SK-N-SH treated with all-trans-retinoic acid at 6 μM for 48 hours (cell line): ENCODE measurements around the gene ACSS3.

Experiments
- ATAC-seq: fragments of 200-7000 bp; cut with Tn5 transposase; 3 replicates; pipeline ENCODE4 v1.9.1; 2020; ENCODE audit warnings: mild to moderate bottlenecking, moderate library complexity
- ARNTL ChIP-seq: fragments of 450-650 bp; formaldehyde crosslinking; IDR thresholded peaks from 2 replicates; pipeline ENCODE4 v1.5.0; 2020; ENCODE audit warnings: low read depth, mild to moderate bottlenecking, moderate library complexity, borderline replicate concordance
- BACH2 ChIP-seq: fragments of 250-450 bp; sonication (Bioruptor Pico); IDR thresholded peaks from 2 replicates; pipeline ENCODE4 v1.9.0; 2021; ENCODE audit warnings: mild to moderate bottlenecking, borderline replicate concordance
- CSDC2 ChIP-seq: fragments of 250-450 bp; sonication (Bioruptor Pico); IDR thresholded peaks from 2 replicates; pipeline ENCODE4 v1.5.0; 2020; ENCODE audit warnings: mild to moderate bottlenecking, moderate library complexity
- ESRRG ChIP-seq: fragments of 250-450 bp; sonication (Bioruptor Pico); IDR thresholded peaks from 2 replicates; pipeline ENCODE4 v1.6.1; 2021; ENCODE audit warnings: mild to moderate bottlenecking
- ISL1 ChIP-seq: fragments of 250-450 bp; sonication (Bioruptor Pico); IDR thresholded peaks from 2 replicates; pipeline ENCODE4 v2.1.2; 2022; ENCODE audit warnings: mild to moderate bottlenecking, moderate library complexity
- OSR1 ChIP-seq: fragments of 250-450 bp; sonication (Bioruptor Pico); IDR thresholded peaks from 2 replicates; pipeline ENCODE4 v1.8.0; 2022; ENCODE audit warnings: moderate library complexity, mild to moderate bottlenecking, inconsistent platforms
- PPARA ChIP-seq: fragments of 250-450 bp; sonication (Bioruptor Pico); IDR thresholded peaks from 2 replicates; pipeline ENCODE4 v1.5.0; 2020; ENCODE audit warnings: mild to moderate bottlenecking, borderline replicate concordance
- RARB ChIP-seq: fragments of 250-450 bp; sonication (Bioruptor Pico); IDR thresholded peaks from 2 replicates; pipeline ENCODE4 v1.8.0; 2021; ENCODE audit warnings: mild to moderate bottlenecking, moderate library complexity
- SNAI2 ChIP-seq: fragments of 250-450 bp; sonication (Bioruptor Pico); IDR thresholded peaks from 2 replicates; pipeline ENCODE4 v1.5.0; 2020; ENCODE audit warnings: mild to moderate bottlenecking, moderate library complexity
- TCF4 ChIP-seq: fragments of 250-450 bp; sonication (Bioruptor Pico); IDR thresholded peaks from 2 replicates; pipeline ENCODE4 v1.8.0; 2021; ENCODE audit warnings: mild to moderate bottlenecking, moderate library complexity, borderline replicate concordance
- TOX ChIP-seq: fragments of 250-450 bp; sonication (Bioruptor Pico); IDR thresholded peaks from 2 replicates; pipeline ENCODE4 v1.8.0; 2021; ENCODE audit warnings: mild to moderate bottlenecking, moderate library complexity, borderline replicate concordance
- ZC3H10 ChIP-seq: fragments of 250-450 bp; sonication (Bioruptor Pico); IDR thresholded peaks from 2 replicates; pipeline ENCODE4 v1.5.1; 2021; ENCODE audit warnings: mild to moderate bottlenecking, moderate library complexity
- ZFP3 ChIP-seq: fragments of 250-450 bp; sonication (Bioruptor Pico); IDR thresholded peaks from 2 replicates; pipeline ENCODE4 v1.5.0; 2020; ENCODE audit warnings: mild to moderate bottlenecking, moderate library complexity
- ZNF565 ChIP-seq: fragments of 450-650 bp; formaldehyde crosslinking; conservative IDR thresholded peaks from 2 replicates; pipeline ENCODE4 v1.5.0; 2020; ENCODE audit warnings: low read depth, mild to moderate bottlenecking, moderate library complexity
- ZNF8 ChIP-seq: fragments of 450-650 bp; formaldehyde crosslinking; IDR thresholded peaks from 2 replicates; pipeline ENCODE4 v1.5.0; 2020; ENCODE audit warnings: mild to moderate bottlenecking, moderate library complexity
- TF ChIP-seq, protein P1 (sequence below): fragments of 250-450 bp; sonication (Bioruptor Pico); IDR thresholded peaks from 2 replicates; pipeline ENCODE4 v1.5.1; 2020; ENCODE audit warnings: low read depth, mild to moderate bottlenecking, moderate library complexity
- TF ChIP-seq, protein P2 (sequence below): fragments of 250-450 bp; sonication (Bioruptor Pico); IDR thresholded peaks from 2 replicates; pipeline ENCODE4 v1.5.0; 2020; ENCODE audit warnings: mild to moderate bottlenecking, moderate library complexity
- TF ChIP-seq, protein P3 (sequence below): fragments of 250-450 bp; sonication (Bioruptor Pico); IDR thresholded peaks from 2 replicates; pipeline ENCODE4 v1.8.0; 2020; ENCODE audit warnings: mild to moderate bottlenecking, moderate library complexity, borderline replicate concordance
- TF ChIP-seq, protein P4 (sequence below): fragments of 250-450 bp; sonication (Bioruptor Pico); IDR thresholded peaks from 2 replicates; pipeline ENCODE4 v1.5.1; 2021; ENCODE audit warnings: mild to moderate bottlenecking, moderate library complexity

ACSS3 gene

DNA sequence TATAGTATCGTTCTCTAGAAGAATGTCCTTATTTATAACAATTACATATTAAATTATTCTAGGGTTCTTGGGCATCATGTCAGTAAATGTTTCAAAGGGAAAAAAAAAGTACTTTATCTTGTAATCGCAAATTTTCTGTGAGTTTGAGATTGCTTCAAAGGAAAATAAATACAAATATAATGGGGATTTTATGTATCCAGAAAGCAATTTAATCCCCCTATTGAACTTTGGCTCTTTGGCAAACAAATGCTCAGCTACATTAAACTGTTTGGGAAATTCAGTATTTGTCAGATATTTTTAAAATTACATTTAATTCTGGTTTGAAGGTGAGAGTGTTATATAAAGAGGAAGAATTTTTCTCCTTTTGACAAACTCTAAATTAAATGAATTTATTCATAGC is 8.0 kb downstream of the ACSS3 start:
- no peak for ATAC-seq

DNA sequence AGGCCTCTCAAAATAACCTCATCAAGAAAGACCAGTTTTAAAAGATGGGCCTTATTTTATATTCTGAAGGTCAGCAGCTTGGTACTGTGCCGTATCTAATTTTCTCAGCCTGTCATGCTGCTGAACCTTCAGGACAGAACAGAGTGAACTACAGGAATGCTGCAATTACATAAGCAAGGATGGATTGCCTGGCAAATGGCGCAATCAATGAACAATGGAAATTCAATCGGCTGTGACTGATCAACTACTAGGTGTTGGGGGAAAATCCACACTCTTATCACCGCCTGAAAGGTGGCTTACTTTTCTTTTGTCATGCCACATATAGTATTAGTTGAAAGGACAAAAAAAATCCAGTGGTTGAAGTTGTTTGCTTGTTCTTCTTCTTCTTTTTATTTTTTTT is 8.5 kb downstream of the ACSS3 start:
- no peak for ATAC-seq
- TF ChIP-seq, protein P1, sequence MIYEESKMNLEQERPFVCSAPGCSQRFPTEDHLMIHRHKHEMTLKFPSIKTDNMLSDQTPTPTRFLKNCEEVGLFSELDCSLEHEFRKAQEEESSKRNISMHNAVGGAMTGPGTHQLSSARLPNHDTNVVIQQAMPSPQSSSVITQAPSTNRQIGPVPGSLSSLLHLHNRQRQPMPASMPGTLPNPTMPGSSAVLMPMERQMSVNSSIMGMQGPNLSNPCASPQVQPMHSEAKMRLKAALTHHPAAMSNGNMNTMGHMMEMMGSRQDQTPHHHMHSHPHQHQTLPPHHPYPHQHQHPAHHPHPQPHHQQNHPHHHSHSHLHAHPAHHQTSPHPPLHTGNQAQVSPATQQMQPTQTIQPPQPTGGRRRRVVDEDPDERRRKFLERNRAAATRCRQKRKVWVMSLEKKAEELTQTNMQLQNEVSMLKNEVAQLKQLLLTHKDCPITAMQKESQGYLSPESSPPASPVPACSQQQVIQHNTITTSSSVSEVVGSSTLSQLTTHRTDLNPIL (CRISPR knock-in tag) = no peak
- TF ChIP-seq BACH2 (CRISPR knock-in tag) (no peak), RARB (CRISPR knock-in tag) (no peak)

More for the DNA sequence above, 8.0 kb downstream of the ACSS3 start:
- TF ChIP-seq TCF4 (CRISPR knock-in tag) (no peak), ISL1 (CRISPR knock-in tag) (no peak), ZNF565 (no peak), PPARA (no peak), ARNTL (no peak), CSDC2 (CRISPR knock-in tag) (no peak), ESRRG (CRISPR knock-in tag) (no peak), OSR1 (CRISPR knock-in tag) (no peak)
- TF ChIP-seq, protein P2, sequence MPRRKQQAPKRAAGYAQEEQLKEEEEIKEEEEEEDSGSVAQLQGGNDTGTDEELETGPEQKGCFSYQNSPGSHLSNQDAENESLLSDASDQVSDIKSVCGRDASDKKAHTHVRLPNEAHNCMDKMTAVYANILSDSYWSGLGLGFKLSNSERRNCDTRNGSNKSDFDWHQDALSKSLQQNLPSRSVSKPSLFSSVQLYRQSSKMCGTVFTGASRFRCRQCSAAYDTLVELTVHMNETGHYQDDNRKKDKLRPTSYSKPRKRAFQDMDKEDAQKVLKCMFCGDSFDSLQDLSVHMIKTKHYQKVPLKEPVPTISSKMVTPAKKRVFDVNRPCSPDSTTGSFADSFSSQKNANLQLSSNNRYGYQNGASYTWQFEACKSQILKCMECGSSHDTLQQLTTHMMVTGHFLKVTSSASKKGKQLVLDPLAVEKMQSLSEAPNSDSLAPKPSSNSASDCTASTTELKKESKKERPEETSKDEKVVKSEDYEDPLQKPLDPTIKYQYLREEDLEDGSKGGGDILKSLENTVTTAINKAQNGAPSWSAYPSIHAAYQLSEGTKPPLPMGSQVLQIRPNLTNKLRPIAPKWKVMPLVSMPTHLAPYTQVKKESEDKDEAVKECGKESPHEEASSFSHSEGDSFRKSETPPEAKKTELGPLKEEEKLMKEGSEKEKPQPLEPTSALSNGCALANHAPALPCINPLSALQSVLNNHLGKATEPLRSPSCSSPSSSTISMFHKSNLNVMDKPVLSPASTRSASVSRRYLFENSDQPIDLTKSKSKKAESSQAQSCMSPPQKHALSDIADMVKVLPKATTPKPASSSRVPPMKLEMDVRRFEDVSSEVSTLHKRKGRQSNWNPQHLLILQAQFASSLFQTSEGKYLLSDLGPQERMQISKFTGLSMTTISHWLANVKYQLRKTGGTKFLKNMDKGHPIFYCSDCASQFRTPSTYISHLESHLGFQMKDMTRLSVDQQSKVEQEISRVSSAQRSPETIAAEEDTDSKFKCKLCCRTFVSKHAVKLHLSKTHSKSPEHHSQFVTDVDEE (CRISPR knock-in tag) = no peak
- TF ChIP-seq, all 23 proteins: peak for 0

DNA sequence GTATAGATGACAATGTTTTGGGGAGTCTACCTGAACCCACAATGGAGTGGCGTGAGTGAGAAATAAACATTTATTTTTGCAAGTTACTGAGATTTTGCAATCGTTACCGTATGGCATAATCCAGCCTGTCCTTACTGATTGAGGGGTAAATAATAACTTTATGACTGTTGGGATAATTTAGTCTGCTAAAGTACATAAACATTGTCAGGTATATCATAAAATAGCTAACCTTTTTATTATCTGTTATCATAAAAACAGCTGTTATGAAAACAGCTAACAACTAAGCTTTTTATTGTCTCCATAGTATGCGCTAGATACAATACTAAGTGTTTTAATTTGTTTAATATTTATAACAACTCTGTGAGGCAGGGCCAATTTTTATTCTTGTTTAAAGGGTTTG is 10.3 kb downstream of the ACSS3 start:
- ATAC-seq = no peak
- TF ChIP-seq, protein P1 (CRISPR knock-in tag) = no peak
- TF ChIP-seq SNAI2 = no peak
- TF ChIP-seq ISL1 (CRISPR knock-in tag) = no peak
- no peak for TF ChIP-seq BACH2 (CRISPR knock-in tag)
- TF ChIP-seq, protein P3, sequence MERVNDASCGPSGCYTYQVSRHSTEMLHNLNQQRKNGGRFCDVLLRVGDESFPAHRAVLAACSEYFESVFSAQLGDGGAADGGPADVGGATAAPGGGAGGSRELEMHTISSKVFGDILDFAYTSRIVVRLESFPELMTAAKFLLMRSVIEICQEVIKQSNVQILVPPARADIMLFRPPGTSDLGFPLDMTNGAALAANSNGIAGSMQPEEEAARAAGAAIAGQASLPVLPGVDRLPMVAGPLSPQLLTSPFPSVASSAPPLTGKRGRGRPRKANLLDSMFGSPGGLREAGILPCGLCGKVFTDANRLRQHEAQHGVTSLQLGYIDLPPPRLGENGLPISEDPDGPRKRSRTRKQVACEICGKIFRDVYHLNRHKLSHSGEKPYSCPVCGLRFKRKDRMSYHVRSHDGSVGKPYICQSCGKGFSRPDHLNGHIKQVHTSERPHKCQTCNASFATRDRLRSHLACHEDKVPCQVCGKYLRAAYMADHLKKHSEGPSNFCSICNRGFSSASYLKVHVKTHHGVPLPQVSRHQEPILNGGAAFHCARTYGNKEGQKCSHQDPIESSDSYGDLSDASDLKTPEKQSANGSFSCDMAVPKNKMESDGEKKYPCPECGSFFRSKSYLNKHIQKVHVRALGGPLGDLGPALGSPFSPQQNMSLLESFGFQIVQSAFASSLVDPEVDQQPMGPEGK (CRISPR knock-in tag) = no peak
- no peak for TF ChIP-seq TOX (CRISPR knock-in tag)
- no peak for TF ChIP-seq ESRRG (CRISPR knock-in tag)
- TF ChIP-seq, protein P4, sequence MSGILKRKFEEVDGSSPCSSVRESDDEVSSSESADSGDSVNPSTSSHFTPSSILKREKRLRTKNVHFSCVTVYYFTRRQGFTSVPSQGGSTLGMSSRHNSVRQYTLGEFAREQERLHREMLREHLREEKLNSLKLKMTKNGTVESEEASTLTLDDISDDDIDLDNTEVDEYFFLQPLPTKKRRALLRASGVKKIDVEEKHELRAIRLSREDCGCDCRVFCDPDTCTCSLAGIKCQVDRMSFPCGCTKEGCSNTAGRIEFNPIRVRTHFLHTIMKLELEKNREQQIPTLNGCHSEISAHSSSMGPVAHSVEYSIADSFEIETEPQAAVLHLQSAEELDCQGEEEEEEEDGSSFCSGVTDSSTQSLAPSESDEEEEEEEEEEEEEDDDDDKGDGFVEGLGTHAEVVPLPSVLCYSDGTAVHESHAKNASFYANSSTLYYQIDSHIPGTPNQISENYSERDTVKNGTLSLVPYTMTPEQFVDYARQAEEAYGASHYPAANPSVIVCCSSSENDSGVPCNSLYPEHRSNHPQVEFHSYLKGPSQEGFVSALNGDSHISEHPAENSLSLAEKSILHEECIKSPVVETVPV (CRISPR knock-in tag) = no peak
- no peak for TF ChIP-seq ZNF8 (CRISPR knock-in tag)
- TF ChIP-seq, protein P2 (CRISPR knock-in tag) = no peak
- TF ChIP-seq ZC3H10 = no peak
- TF ChIP-seq ZFP3 (CRISPR knock-in tag) = no peak
- TF ChIP-seq ZNF565 = no peak
